ENCODE data around the gene APOBR.

- TF ChIP-seq CTCF (IDR thresholded peaks at IDR 0.05; ENCODE audit: low read length) (no peak), EZH2 (IDR thresholded peaks at IDR 0.05; ENCODE audit: borderline replicate concordance, low read length) (no peak)
Observed at GRCh38 chr16:28495795-28496749, 1.6 kb downstream of the APOBR start.

Data from OCI-LY1 (cell line).